Trophoblast cell (in vitro differentiated cells and primary cell): Measurements from ENCODE around the gene INTS12.

Experiments used
- DNase-seq, 2 donors: peaks; one replicate each; pipeline ENCODE4 v3.0.0-alpha.2; 2016
- H2AFZ ChIP-seq: 2 replicates; pipeline ENCODE4 v1.6.1; 2013; ENCODE audit warnings: low read length, moderate library complexity, mild to moderate bottlenecking; ENCODE audit not compliant: insufficient read depth, poor library complexity
- H2AK5ac ChIP-seq: 2 replicates; pipeline ENCODE4 v1.6.1; 2013; ENCODE audit warnings: mild to moderate bottlenecking, low read length
- H2BK120ac ChIP-seq: 2 replicates; pipeline ENCODE4 v1.6.1; 2013; ENCODE audit warnings: low read length, mild to moderate bottlenecking, moderate library complexity; ENCODE audit not compliant: insufficient read depth, poor library complexity
- H2BK12ac ChIP-seq: 2 replicates; pipeline ENCODE4 v1.6.1; 2013; ENCODE audit warnings: mild to moderate bottlenecking, low read length, moderate library complexity
- H2BK5ac ChIP-seq: 2 replicates; pipeline ENCODE4 v1.6.1; 2013; ENCODE audit warnings: low read length, low read depth, moderate library complexity, mild to moderate bottlenecking; ENCODE audit not compliant: poor library complexity
- H3K14ac ChIP-seq: 2 replicates; pipeline ENCODE4 v1.6.1; 2013; ENCODE audit warnings: mild to moderate bottlenecking, low read length
- H3K18ac ChIP-seq: 2 replicates; pipeline ENCODE4 v1.6.1; 2013; ENCODE audit warnings: mild to moderate bottlenecking, low read length
- H3K23ac ChIP-seq: 2 replicates; pipeline ENCODE4 v1.6.1; 2013; ENCODE audit warnings: low read length
- H3K27ac ChIP-seq: 2 replicates; pipeline ENCODE4 v1.5.1; 2013; ENCODE audit warnings: low read depth, mild to moderate bottlenecking, inconsistent platforms, low read length, moderate library complexity
- H3K27me3 ChIP-seq: 2 replicates; pipeline ENCODE4 v1.6.1; 2013; ENCODE audit warnings: inconsistent platforms, mild to moderate bottlenecking, low read length, moderate library complexity; ENCODE audit not compliant: insufficient read depth
- H3K36me3 ChIP-seq, 2 experiments: 1 replicate in 1 of 2; 2 replicates in 1 of 2; pipeline ENCODE4 v1.6.1; 2013; ENCODE audit warnings: low read length in 2 of 2, mild to moderate bottlenecking in 2 of 2, moderate library complexity in 1 of 2; ENCODE audit not compliant: insufficient read depth in 2 of 2, control insufficient read depth in 1 of 2
- H3K4ac ChIP-seq: 2 replicates; pipeline ENCODE4 v1.6.1; 2013; ENCODE audit warnings: low read depth, mild to moderate bottlenecking, low read length, moderate library complexity
- H3K4me1 ChIP-seq, 2 experiments: 1 replicate in 1 of 2; 2 replicates in 1 of 2; pipeline ENCODE4 v1.6.1; 2013; ENCODE audit warnings: low read length in 2 of 2, mild to moderate bottlenecking in 2 of 2, moderate library complexity in 1 of 2; ENCODE audit not compliant: insufficient read depth in 2 of 2, control insufficient read depth in 1 of 2
- H3K4me2 ChIP-seq: 2 replicates; pipeline ENCODE4 v1.6.1; 2013; ENCODE audit warnings: inconsistent platforms, mild to moderate bottlenecking, low read length, moderate library complexity
- H3K4me3 ChIP-seq: 2 replicates; pipeline ENCODE4 v1.5.1; 2013; ENCODE audit warnings: mild to moderate bottlenecking, low read depth, low read length, inconsistent platforms
- H3K79me1 ChIP-seq: one replicate; pipeline ENCODE4 v1.6.1; 2013; ENCODE audit warnings: low read length
- H3K79me2 ChIP-seq: 2 replicates; pipeline ENCODE4 v1.6.1; 2013; ENCODE audit warnings: low read length, mild to moderate bottlenecking; ENCODE audit not compliant: control insufficient read depth, insufficient read depth, poor library complexity
- H3K9ac ChIP-seq: 2 replicates; pipeline ENCODE4 v1.6.1; 2013; ENCODE audit warnings: mild to moderate bottlenecking, low read length
- H3K9me3 ChIP-seq: 2 replicates; pipeline ENCODE4 v1.6.1; 2013; ENCODE audit warnings: low read depth, mild to moderate bottlenecking, control low read depth, inconsistent platforms, low read length; ENCODE audit not compliant: insufficient read depth
- H4K12ac ChIP-seq: 2 replicates; pipeline ENCODE4 v1.6.1; 2013; ENCODE audit warnings: low read depth, mild to moderate bottlenecking, low read length, moderate library complexity
- H4K8ac ChIP-seq: 2 replicates; pipeline ENCODE4 v1.6.1; 2013; ENCODE audit warnings: low read depth, mild to moderate bottlenecking, low read length, moderate library complexity
- H4K91ac ChIP-seq: one replicate; pipeline ENCODE4 v1.6.1; 2013; ENCODE audit warnings: low read depth, mild to moderate bottlenecking, low read length, moderate library complexity
- whole genome bisulfite sequencing: extraction: QIAGEN DNeasy Blood & Tissue Kit; methylation state at CpG from one replicate; pipeline ENCODE4 v1.1.7; 2013; ENCODE audit warnings: missing lambda C conversion rate; ENCODE audit not compliant: insufficient read length, insufficient coverage; ENCODE audit errors: extremely low coverage; 5-methylcytosine and 5-hydroxymethylcytosine counted together

Gene INTS12

DNA sequence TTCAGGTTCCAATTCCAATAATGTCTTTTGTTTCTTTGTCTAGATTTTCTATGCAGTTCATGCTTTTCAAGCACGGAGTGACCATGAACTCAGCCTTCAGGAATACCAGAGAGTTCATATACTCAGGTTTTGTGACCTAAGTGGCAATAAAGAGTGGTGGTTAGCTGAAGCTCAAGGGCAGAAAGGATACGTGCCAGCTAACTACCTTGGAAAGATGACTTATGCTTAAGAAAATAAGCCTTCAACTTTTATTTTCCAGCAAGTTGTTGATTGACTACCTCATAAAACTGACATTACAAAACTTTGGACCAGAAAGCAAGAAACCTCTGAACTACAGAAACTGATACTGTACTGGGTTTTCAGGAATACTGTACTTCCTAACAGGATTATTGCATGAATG is 30.8 kb downstream of the INTS12 start:
- Histone ChIP-seq H3K4me1 (peaks cover 0 to 1% of the 10 kb centered on the region in 2 experiments), H4K91ac (no peak overlapping the region), H4K12ac (no peak overlapping the region), H2AFZ (no peak overlapping the region), H3K4me3 (no peak overlapping the region), H2BK12ac (no peak overlapping the region), H3K27me3 (no peaks in the 10 kb centered on the region), H3K9me3 (no peaks in the 10 kb centered on the region), H3K4me2 (no peak overlapping the region), H3K27ac (no peak overlapping the region), H3K23ac (no peak overlapping the region), H3K14ac (no peak overlapping the region), H2BK120ac (no peak overlapping the region), H4K8ac (no peak overlapping the region), H3K9ac (no peak overlapping the region), H2BK5ac (no peak overlapping the region), H3K18ac (no peak overlapping the region), H3K79me1 (no peaks in the 10 kb centered on the region), H3K4ac (no peak overlapping the region), H3K79me2 (no peaks in the 10 kb centered on the region), H3K36me3 (peaks cover 0 to 2% of the 10 kb centered on the region in 2 experiments), H2AK5ac (no peak overlapping the region)
- WGBS, result no CpG with 5 or more reads among the region's 2 CpGs
- no peak for DNase-seq

DNA sequence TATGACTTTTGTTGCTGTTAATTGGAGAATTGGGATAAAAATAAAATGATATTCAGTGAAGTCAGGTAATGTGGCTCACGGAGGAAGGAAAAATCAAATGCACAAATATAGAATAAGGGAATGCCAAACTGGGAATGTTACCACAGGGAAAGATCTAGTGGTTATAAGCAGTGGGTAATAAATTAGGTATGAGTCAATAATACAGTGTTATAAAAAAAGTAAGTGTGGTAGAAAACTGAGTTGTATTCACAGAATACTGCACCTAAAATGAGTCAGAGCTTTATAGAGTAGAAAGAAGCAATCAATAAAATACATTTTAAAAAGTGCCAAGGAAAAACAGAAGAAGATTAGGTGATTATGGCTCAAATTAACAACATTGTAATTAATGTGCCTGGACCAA is 34.5 kb downstream of the INTS12 start:
- no peak overlapping the region for H3K18ac ChIP-seq
- H3K4ac ChIP-seq, result no peak overlapping the region
- no peak overlapping the region for H3K27ac ChIP-seq
- H3K9me3 ChIP-seq, result no peaks in the 10 kb centered on the region
- H4K8ac ChIP-seq, result no peak overlapping the region
- H3K9ac ChIP-seq, result no peak overlapping the region
- no peak overlapping the region for H3K14ac ChIP-seq
- no peak for DNase-seq
- H4K12ac ChIP-seq, result no peak overlapping the region
- no peaks in the 10 kb centered on the region for H3K79me1 ChIP-seq
- no peak overlapping the region for H2AK5ac ChIP-seq
- H2AFZ ChIP-seq, result no peak overlapping the region
- H3K4me1 ChIP-seq, result no peaks in the 10 kb centered on the region
- H2BK5ac ChIP-seq, result no peak overlapping the region
- H3K36me3 ChIP-seq, result no peaks in the 10 kb centered on the region
- WGBS, result no CpG with 5 or more reads among the region's 1 CpG
- no peak overlapping the region for H2BK120ac ChIP-seq
- H3K79me2 ChIP-seq, result no peaks in the 10 kb centered on the region
- H3K27me3 ChIP-seq, result no peaks in the 10 kb centered on the region
- no peak overlapping the region for H2BK12ac ChIP-seq
- no peak overlapping the region for H3K4me3 ChIP-seq
- no peak overlapping the region for H3K4me2 ChIP-seq
- H3K23ac ChIP-seq, result no peak overlapping the region
- H4K91ac ChIP-seq, result no peak overlapping the region

DNA sequence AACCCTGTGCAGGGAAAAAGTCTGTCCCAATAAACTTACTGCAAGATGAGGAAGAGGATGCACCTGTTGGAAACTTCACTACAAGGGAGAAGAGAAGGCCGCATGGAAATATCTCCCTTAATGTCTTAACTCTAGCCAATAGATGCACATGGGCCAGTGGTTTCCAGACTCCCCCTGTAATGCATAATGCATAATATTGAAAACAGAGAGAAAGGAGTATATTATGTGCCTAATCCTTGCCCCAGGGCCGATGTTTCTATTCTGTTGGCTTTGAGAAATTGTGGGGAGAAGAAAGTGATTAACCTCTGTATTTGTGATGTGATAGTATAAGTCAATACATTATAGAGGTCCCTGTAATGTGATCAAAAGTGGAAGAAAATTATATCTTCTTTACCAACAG is 37.2 kb downstream of the INTS12 start:
- Histone ChIP-seq H2BK12ac (no peak overlapping the region), H2AFZ (no peak overlapping the region), H3K4ac (no peak overlapping the region), H3K27me3 (no peaks in the 10 kb centered on the region), H3K18ac (no peak overlapping the region), H3K79me1 (no peaks in the 10 kb centered on the region), H3K14ac (no peak overlapping the region), H3K4me3 (no peak overlapping the region), H4K91ac (no peak overlapping the region), H3K9ac (no peak overlapping the region), H3K79me2 (no peaks in the 10 kb centered on the region), H2BK5ac (no peak overlapping the region), H3K9me3 (no peaks in the 10 kb centered on the region), H3K36me3 (no peaks in the 10 kb centered on the region), H4K8ac (no peak overlapping the region), H3K4me1 (no peaks in the 10 kb centered on the region), H2AK5ac (no peak overlapping the region), H3K23ac (no peak overlapping the region), H4K12ac (no peak overlapping the region), H3K27ac (no peak overlapping the region), H2BK120ac (no peak overlapping the region), H3K4me2 (no peak overlapping the region)
- no CpG with 5 or more reads among the region's 2 CpGs for WGBS
- no peak for DNase-seq

DNA sequence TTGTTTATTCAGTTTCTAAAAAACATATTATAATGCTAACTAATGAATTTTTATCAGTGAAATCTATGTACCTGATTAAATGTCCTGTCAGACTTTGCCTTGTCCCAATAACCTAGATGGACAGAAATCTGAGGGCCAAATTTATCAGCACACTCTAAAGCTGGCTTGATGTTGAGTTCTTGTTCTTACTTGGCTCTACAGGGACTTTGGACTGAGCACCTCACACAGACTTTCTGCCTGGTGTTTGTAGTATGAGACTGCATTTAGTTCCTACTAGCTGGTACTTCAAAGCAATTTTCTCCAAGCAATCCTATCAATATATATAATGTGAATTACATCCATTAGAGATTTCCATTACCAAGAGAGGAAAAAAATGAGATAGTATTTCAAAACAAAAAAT is 37.8 kb downstream of the INTS12 start:
- Histone ChIP-seq H3K27ac (no peak overlapping the region), H2AK5ac (no peak overlapping the region), H2BK5ac (no peak overlapping the region), H2BK120ac (no peak overlapping the region), H3K4ac (no peak overlapping the region), H3K36me3 (no peaks in the 10 kb centered on the region), H2BK12ac (no peak overlapping the region), H4K8ac (no peak overlapping the region), H3K79me1 (no peaks in the 10 kb centered on the region), H3K14ac (no peak overlapping the region), H4K91ac (no peak overlapping the region), H2AFZ (no peak overlapping the region), H3K9me3 (no peaks in the 10 kb centered on the region), H3K23ac (no peak overlapping the region), H3K18ac (no peak overlapping the region), H3K9ac (no peak overlapping the region), H4K12ac (no peak overlapping the region), H3K4me3 (no peak overlapping the region), H3K27me3 (no peaks in the 10 kb centered on the region), H3K4me2 (no peak overlapping the region), H3K79me2 (no peaks in the 10 kb centered on the region), H3K4me1 (no peaks in the 10 kb centered on the region)
- no peak for DNase-seq
